ENCODE results near the gene TSG101.

DNA sequence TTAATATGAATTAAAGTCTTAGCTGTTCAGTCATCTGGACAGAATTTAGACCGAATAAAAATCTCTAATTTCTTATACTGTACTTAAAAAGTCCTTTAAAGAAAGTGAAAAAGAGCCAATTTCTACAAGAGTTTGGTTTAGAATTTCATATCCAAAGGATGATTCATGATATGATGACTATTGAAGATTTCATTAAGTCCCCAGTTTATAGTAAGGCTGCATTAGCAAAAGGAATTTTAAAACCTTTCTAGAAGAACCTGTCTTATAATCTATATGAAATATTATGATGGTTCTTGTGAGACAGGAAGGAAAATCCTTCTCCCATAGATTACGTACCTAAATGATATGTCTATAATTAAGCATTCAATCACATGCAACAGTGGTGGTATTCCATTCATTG, 34.8 kb downstream of the TSG101 start:
- TF ChIP-seq, protein P1, sequence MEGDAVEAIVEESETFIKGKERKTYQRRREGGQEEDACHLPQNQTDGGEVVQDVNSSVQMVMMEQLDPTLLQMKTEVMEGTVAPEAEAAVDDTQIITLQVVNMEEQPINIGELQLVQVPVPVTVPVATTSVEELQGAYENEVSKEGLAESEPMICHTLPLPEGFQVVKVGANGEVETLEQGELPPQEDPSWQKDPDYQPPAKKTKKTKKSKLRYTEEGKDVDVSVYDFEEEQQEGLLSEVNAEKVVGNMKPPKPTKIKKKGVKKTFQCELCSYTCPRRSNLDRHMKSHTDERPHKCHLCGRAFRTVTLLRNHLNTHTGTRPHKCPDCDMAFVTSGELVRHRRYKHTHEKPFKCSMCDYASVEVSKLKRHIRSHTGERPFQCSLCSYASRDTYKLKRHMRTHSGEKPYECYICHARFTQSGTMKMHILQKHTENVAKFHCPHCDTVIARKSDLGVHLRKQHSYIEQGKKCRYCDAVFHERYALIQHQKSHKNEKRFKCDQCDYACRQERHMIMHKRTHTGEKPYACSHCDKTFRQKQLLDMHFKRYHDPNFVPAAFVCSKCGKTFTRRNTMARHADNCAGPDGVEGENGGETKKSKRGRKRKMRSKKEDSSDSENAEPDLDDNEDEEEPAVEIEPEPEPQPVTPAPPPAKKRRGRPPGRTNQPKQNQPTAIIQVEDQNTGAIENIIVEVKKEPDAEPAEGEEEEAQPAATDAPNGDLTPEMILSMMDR (IDR thresholded peaks at IDR 0.05), result no peak
- TF ChIP-seq, protein P2, sequence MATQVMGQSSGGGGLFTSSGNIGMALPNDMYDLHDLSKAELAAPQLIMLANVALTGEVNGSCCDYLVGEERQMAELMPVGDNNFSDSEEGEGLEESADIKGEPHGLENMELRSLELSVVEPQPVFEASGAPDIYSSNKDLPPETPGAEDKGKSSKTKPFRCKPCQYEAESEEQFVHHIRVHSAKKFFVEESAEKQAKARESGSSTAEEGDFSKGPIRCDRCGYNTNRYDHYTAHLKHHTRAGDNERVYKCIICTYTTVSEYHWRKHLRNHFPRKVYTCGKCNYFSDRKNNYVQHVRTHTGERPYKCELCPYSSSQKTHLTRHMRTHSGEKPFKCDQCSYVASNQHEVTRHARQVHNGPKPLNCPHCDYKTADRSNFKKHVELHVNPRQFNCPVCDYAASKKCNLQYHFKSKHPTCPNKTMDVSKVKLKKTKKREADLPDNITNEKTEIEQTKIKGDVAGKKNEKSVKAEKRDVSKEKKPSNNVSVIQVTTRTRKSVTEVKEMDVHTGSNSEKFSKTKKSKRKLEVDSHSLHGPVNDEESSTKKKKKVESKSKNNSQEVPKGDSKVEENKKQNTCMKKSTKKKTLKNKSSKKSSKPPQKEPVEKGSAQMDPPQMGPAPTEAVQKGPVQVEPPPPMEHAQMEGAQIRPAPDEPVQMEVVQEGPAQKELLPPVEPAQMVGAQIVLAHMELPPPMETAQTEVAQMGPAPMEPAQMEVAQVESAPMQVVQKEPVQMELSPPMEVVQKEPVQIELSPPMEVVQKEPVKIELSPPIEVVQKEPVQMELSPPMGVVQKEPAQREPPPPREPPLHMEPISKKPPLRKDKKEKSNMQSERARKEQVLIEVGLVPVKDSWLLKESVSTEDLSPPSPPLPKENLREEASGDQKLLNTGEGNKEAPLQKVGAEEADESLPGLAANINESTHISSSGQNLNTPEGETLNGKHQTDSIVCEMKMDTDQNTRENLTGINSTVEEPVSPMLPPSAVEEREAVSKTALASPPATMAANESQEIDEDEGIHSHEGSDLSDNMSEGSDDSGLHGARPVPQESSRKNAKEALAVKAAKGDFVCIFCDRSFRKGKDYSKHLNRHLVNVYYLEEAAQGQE (IDR thresholded peaks at IDR 0.05; ENCODE audit: insufficient read depth in 1 of 2, low read depth in 2 of 2, low read length in 1 of 2), result no peak
- TF ChIP-seq SIN3A (IDR thresholded peaks at IDR 0.05; ENCODE audit: borderline replicate concordance, insufficient read depth, low read depth, low read length) (no peak), TCF7L2 (IDR thresholded peaks at IDR 0.05; ENCODE audit: low read depth, low read length) (no peak)

Measured in Panc1 (cell line).